Fibroblast of gingiva (primary cell): Measurements from ENCODE around the gene CLDN34.

Experiments used
- DNase-seq: peaks from one replicate; pipeline ENCODE4 v3.0.0-alpha.2; 2011; ENCODE audit warnings: low read depth

CLDN34 gene

GRCh38 chrX:10016519-10017132, 49.5 kb downstream of the CLDN34 start:
- peak; percentile 34 for DNase-seq

DNA sequence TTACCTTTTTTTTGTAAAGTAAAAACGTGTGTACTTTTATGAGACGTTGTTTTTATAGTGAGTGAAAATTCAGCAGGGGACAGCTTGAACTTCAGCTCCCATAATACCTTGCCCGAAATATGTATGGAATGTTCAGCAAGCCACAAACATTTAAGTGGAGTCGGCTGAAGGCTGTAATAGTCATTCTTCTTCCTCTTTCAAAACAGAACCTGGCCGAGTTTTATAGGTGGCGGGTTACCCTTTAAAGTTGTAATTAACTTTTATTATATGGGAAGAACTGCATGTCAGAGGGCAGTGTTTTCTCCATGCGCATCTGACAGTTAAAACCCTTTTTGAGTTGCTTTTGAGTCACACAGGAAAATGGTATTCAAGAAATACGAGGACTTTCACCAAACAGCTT, 50.7 kb downstream of the CLDN34 start:
- DNase-seq = peak; percentile 41
